Effector memory CD4-positive, alpha-beta T cell (primary cell): ENCODE measurements around the gene BCL7A.
A peak's percentile ranks its signal among the peaks of the same experiment; 100 is the strongest.

Experiments used
- DNase-seq, 3 donors: peaks; one replicate each; pipeline ENCODE4 v3.0.0-alpha.2; 2020
- H3K27ac ChIP-seq: 2 replicates; pipeline ENCODE4 v1.7.0; 2013; ENCODE audit warnings: mild to moderate bottlenecking, low read length, moderate library complexity; ENCODE audit not compliant: insufficient read depth, poor library complexity, severe bottlenecking
- H3K27me3 ChIP-seq: replicated peaks from 2 replicates; pipeline ENCODE4 v1.7.0; 2013; ENCODE audit warnings: mild to moderate bottlenecking, low read length; ENCODE audit not compliant: insufficient read depth, control insufficient read depth, poor library complexity, severe bottlenecking
- H3K36me3 ChIP-seq: 2 replicates; pipeline ENCODE4 v1.7.0; 2013; ENCODE audit warnings: mild to moderate bottlenecking, low read length, moderate library complexity; ENCODE audit not compliant: control insufficient read depth, insufficient read depth
- H3K4me1 ChIP-seq: 2 replicates; pipeline ENCODE4 v1.7.0; 2013; ENCODE audit warnings: low read length, mild to moderate bottlenecking; ENCODE audit not compliant: control insufficient read depth, insufficient read depth, poor library complexity, severe bottlenecking
- H3K4me3 ChIP-seq: 2 replicates; pipeline ENCODE4 v1.7.0; 2013; ENCODE audit warnings: low read length, low read depth, mild to moderate bottlenecking; ENCODE audit not compliant: insufficient read depth, poor library complexity, severe bottlenecking
- H3K9me3 ChIP-seq: 2 replicates; pipeline ENCODE4 v1.7.0; 2013; ENCODE audit warnings: mild to moderate bottlenecking, low read length, moderate library complexity; ENCODE audit not compliant: control insufficient read depth
- total RNA-seq, 3 donors: gene quantifications; one replicate each; lab custom pipeline; 2026; lab: John Stamatoyannopoulos, UW

BCL7A gene
- 1.9 to 6.6 (median 4.8) reads per million in 3 donors for total RNA-seq

DNA sequence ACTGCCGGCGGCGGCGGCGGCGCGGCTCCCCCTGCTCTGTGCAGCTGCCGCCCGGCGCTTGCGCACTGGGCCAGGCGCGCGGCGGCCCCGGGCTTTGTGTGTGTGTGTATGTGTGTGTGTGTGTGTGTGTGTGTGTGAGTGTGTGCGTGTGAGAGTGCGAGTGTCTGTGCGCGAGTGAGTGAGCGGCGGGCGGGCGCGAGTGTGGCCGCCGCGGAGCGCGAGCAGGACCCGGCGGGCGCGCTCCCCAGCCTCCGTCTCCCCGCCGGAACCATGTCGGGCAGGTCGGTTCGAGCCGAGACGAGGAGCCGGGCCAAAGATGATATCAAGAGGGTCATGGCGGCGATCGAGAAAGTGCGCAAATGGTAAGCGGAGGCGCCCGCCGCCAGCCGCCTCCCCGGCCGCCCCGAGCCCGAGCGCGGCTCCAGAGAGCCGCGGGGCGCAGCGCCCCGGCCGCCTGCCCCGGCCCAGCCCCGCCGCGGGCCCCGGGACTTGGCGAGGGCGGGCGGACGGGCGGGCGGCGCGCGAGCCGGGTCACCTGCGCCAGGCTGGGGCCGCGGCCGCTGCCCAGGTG lies at the start of gene BCL7A:
Gene BCL7A (plus strand): TSS at position 63 of the 571 bp plus-strand sequence. CDS start 208 bp downstream, at position 271.
- Histone ChIP-seq H3K27ac (no peak within 1 kb of the TSS), H3K4me1 (peaks cover 6% of the 10 kb centered on the region)

DNA sequence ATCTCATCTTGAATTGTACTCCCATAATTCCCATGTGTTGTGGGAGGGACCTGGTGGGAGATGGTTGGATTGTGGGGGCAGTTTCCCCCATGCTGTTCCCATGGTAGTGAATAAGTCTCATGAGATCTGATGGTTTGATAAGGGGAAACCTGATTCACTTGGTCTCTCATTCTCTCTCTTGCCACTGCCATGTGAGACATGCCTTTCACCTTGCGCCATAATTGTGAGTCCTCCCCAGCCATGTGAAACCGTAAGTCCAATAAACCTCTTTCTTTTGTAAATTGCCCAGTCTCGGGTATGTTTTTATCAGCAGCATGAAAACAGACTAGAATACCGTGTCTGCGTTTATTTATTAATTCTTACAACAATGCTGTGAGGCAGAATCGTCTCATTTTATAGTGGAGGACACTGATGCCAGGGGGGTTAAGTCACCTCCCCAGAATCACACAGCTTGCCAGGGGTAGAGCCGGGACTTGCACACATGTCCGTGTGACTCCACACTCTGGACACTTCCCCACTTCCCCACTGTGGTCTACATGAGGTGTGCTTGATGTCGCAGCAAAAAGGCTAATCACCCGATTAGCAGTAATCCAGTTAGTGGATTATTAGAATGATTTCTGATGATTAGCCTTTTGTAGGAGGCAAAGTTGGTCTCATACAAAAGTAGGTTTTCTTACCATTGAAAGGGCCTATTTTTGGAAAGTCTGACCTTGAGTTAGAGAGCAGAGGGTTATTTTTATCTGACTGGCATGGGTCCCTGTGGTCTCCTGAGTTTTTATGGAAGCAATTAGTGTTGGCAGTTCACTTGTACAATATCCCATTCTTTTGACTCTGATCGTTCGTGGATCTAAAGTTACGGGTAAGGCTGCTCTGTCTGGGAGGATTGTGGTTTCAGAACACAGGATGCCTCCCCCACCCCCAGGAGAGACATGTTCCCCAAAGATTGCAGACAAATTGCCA lies 47.4 kb upstream of the BCL7A start:
- Histone ChIP-seq H3K4me3 (no peak overlapping the region), H3K9me3 (no peaks in the 10 kb centered on the region), H3K4me1 (no peaks in the 10 kb centered on the region)

More for the DNA sequence above, at the start of gene BCL7A:
- DNase-seq = peak; percentile 11 to 16 (median 14)
- Histone ChIP-seq H3K4me3 (peak within 1 kb of the TSS; percentile 73), H3K9me3 (no peaks in the 10 kb centered on the region), H3K36me3 (no peaks in the 10 kb centered on the region), H3K27me3 (peaks cover 11% of the 10 kb centered on the region)

DNA sequence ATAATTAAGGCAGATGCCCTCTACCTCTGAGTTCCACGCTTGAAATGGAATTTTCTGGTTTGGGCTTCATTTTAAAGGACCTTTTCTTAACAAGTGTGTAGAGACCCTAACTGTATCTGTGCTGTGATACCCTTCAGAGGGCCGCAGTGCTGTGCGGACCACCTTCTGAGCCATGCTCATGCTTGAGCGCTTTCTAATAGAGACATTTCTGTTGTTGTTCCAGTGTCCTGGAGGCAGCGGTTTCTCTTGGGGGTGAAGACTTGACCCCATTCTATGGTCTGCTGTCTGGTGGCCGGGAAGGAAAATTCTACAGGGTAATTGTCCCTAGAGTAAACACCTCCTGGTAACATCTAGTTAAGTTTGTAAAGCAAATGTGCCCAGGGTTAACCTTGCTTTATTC lies 46.7 kb upstream of the BCL7A start:
- Histone ChIP-seq H3K4me3 (no peak overlapping the region), H3K9me3 (no peaks in the 10 kb centered on the region), H3K27me3 (no peaks in the 10 kb centered on the region), H3K4me1 (no peaks in the 10 kb centered on the region), H3K36me3 (no peaks in the 10 kb centered on the region), H3K27ac (no peak overlapping the region)
- DNase-seq = no peak

More for the DNA sequence above, 47.4 kb upstream of the BCL7A start:
- no peak for DNase-seq
- Histone ChIP-seq H3K27me3 (no peaks in the 10 kb centered on the region), H3K27ac (no peak overlapping the region), H3K36me3 (no peaks in the 10 kb centered on the region)

DNA sequence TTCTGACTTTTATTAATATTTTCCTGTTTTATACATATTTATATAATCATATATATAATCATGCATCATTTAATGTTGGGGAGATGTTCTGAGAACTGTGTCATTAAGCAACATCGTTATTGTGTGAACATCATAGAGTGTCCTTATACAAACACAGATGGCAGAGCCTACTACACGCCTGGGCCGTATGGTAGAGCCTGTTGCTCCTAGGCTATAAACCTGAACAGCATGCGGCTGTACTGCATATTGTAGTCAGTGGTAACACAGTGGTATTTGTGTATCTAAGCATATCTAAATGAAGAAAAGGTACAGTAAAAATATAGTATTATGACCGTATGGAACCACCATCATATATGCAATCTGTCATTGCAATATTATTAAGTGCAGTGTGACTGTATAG lies 44.7 kb upstream of the BCL7A start:
- H3K36me3 ChIP-seq = no peaks in the 10 kb centered on the region
- no peak overlapping the region for H3K27ac ChIP-seq
- H3K4me1 ChIP-seq = no peaks in the 10 kb centered on the region
- H3K9me3 ChIP-seq = no peaks in the 10 kb centered on the region
- H3K4me3 ChIP-seq = no peak overlapping the region
- no peaks in the 10 kb centered on the region for H3K27me3 ChIP-seq
- no peak for DNase-seq

DNA sequence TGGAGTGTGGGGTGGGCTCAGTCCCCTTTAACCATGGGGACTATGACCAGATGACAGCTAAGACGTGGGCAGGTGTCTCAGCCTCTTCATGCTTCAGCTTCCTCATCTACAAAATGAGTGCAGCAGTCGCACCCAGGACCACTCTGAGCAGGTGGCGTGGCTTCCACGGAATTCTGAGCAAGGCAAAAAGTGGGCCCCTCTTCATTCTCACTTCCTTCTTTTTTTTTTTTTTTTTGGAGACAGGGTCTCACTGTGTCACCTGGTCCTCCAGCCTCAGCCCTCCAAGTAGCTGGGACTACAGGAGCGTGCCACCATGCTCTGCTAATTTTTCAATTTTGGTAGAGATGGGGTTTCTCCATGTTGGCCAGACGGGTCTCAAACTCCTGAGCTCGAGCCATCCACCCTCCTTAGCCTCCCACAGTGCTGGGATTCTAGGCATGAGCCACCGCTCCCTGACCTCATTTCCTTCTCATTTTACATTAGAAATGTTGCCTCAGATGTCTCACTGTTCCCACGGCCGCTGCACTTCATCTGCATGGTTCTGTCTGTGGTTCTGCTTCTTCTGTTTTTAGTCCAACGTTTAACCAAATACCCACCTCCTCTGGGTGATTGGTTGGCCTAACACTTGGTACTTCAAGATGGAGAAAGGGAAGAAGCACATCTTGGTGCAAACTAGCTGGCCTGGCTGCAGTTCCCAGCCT lies 41.3 kb upstream of the BCL7A start:
- DNase-seq = no peak
- Histone ChIP-seq H3K36me3 (no peaks in the 10 kb centered on the region), H3K27me3 (no peaks in the 10 kb centered on the region), H3K27ac (no peak overlapping the region), H3K4me1 (no peaks in the 10 kb centered on the region), H3K9me3 (no peaks in the 10 kb centered on the region), H3K4me3 (no peak overlapping the region)

DNA sequence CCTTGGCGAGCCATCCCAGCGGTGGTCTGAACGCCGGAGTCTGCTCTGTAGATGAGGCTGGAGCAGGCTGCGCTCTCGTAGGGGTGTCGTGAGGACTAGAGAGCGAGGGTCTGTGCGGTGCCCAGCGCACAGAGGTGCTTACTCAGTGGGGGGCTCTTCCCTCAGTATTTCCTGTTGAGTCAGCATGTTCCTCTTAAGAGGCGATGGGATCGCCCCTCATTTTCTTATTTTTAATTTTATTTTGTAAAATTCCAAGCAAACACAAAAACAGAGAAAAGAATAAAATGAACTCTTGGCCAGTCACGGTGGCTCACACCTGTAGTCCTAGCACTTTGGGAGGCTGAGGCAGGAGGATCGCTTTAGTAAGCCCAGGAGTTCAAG lies 40.8 kb upstream of the BCL7A start:
- no peak for DNase-seq
- H3K4me3 ChIP-seq = no peak overlapping the region
- no peaks in the 10 kb centered on the region for H3K27me3 ChIP-seq
- H3K4me1 ChIP-seq = no peaks in the 10 kb centered on the region
- H3K27ac ChIP-seq = no peak overlapping the region
- H3K36me3 ChIP-seq = no peaks in the 10 kb centered on the region
- H3K9me3 ChIP-seq = no peaks in the 10 kb centered on the region

DNA sequence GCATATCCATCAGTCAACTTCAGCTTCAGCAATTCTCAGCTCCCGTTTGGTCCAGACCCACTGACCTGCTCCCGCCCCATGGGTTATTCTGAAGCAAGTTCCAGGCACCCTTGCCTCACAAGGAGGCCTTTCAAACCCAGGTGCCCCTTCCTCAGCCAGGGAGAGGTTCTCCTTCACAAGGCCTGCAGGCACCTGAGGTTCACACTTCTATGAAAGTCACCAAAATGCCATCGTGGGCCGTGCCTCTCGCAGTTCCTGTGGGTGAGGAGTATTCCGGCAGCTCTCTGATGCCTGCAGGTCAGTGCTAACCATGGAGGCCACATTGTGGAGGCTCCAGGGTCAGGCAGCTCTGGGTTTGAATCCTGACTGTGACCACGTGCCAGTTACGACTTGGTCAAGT lies 40.2 kb upstream of the BCL7A start:
- Histone ChIP-seq H3K27me3 (no peaks in the 10 kb centered on the region), H3K36me3 (no peaks in the 10 kb centered on the region), H3K27ac (no peak overlapping the region), H3K4me1 (no peaks in the 10 kb centered on the region), H3K9me3 (no peaks in the 10 kb centered on the region), H3K4me3 (no peak overlapping the region)
- no peak for DNase-seq

DNA sequence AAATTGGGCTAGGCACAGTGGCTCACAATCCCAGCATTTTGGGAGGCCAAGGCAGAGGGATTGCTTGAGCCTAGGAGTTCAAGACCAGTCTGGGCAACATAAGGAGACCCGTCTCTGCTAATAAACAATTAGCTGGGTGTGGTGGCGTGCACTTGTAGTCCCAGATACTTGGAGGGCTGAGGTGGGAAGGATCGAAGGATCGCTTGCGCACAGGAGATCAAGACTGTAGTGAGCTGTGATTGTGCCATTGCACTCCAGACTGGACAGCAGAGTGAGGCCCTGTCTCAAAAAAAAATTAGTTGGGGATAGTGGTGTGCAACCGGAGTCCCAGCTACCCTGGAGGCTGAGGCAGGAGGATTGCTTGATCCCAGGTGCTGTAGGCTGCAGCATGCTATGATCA lies 38.7 kb upstream of the BCL7A start:
- Histone ChIP-seq H3K27me3 (no peaks in the 10 kb centered on the region), H3K27ac (no peak overlapping the region), H3K4me3 (no peak overlapping the region), H3K36me3 (no peaks in the 10 kb centered on the region), H3K4me1 (no peaks in the 10 kb centered on the region), H3K9me3 (no peaks in the 10 kb centered on the region)
- no peak for DNase-seq

DNA sequence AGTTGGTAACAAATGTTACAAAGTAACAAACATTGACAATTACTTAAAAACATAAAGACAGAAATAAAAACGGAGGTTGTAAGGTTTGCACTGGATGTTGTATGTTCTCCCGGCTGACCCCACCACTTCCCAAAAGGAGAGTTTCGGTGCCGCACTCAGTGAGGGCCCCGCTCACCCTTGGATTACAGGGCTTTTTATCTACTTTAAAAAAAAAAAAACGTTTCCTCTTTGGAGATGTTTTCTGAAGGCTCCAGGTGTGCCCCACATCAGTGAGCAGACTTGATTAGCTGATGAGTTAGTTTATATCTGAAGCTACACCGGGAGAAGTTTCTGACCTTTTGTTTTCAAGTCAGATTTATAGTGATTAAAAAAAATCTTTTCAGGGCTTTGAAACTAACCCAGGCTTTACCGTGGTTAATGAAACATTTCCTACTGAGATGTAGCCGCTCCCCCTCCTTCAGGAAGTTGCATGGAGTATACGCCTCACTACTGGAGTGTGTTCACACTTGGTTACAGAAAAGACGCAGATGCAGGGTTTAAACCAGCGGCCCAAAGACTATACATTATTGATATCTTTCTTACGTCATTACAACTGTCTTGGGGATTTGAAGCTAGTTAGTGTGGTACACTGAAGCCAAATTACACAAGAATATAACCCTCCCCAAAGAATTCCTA lies 38.0 kb upstream of the BCL7A start:
- DNase-seq = no peak
- no peaks in the 10 kb centered on the region for H3K9me3 ChIP-seq

More for the DNA sequence above, 38.0 kb upstream of the BCL7A start:
- Histone ChIP-seq H3K36me3 (no peaks in the 10 kb centered on the region), H3K4me3 (no peak overlapping the region), H3K27me3 (no peaks in the 10 kb centered on the region), H3K4me1 (no peaks in the 10 kb centered on the region), H3K27ac (no peak overlapping the region)
